ENCODE results near the gene TRIOBP.

- no peak for TF ChIP-seq CTCF (IDR thresholded peaks at IDR 0.05)
- no peak for TF ChIP-seq POLR2AphosphoS5 (IDR thresholded peaks at IDR 0.05)
Measured at GRCh38 chr22:37797874-37798500, 101.1 kb downstream of the TRIOBP start.
